OCI-LY3 (cell line): ENCODE measurements around the gene ANAPC4.

Experiments used
- CTCF ChIP-seq: fragments of 200-600, 300-600 bp; sonication (generic); IDR thresholded peaks from 2 replicates; pipeline ENCODE4 v1.5.1; 2014; ENCODE audit warnings: antibody characterized with exemption, low read length, low read depth
- EZH2phosphoT487 ChIP-seq: fragments of 200-600 bp; shearing (Covaris generic); IDR thresholded peaks from 2 replicates; pipeline ENCODE4 v1.6.1; 2018; ENCODE audit warnings: antibody characterized with exemption, mixed run types, low read depth

- TF ChIP-seq CTCF (no peak), EZH2phosphoT487 (no peak)
These were observed 26.6 kb downstream of the ANAPC4 start for GRCh38 chr4:25403699-25404098.
